H9 (cell line): ENCODE results near the gene CD47. TPM values are rescaled to one million over a fixed set of nuclear protein-coding genes. Genes with fewer than 3 reads are reported as not detected.

Experiments used
- DNase-seq: peaks from one replicate; pipeline ENCODE4 v3.0.0-alpha.2; 2017
- H2AFZ ChIP-seq: one replicate; pipeline ENCODE4 v1.6.1; 2013; ENCODE audit warnings: mild to moderate bottlenecking, low read length, control low read depth, moderate library complexity
- H2AK5ac ChIP-seq: 2 replicates; pipeline ENCODE4 v1.6.1; 2013; ENCODE audit warnings: low read length, control low read depth, mixed read lengths; ENCODE audit not compliant: insufficient read length
- H2BK120ac ChIP-seq: one replicate; pipeline ENCODE4 v1.6.1; 2013; ENCODE audit warnings: low read depth, mild to moderate bottlenecking, low read length, control low read depth, inconsistent platforms; ENCODE audit not compliant: poor library complexity, severe bottlenecking
- H2BK12ac ChIP-seq: 2 replicates; pipeline ENCODE4 v1.6.1; 2013; ENCODE audit warnings: low read length, control low read depth, mixed read lengths, low read depth; ENCODE audit not compliant: insufficient read length
- H2BK15ac ChIP-seq: 2 replicates; pipeline ENCODE4 v1.6.1; 2013; ENCODE audit warnings: low read depth, low read length, control low read depth
- H2BK20ac ChIP-seq: one replicate; pipeline ENCODE4 v1.6.1; 2013; ENCODE audit warnings: low read depth, mild to moderate bottlenecking, low read length, control low read depth, inconsistent platforms; ENCODE audit not compliant: poor library complexity, severe bottlenecking
- H2BK5ac ChIP-seq: 2 replicates; pipeline ENCODE4 v1.6.1; 2013; ENCODE audit warnings: low read length, control low read depth, mixed read lengths; ENCODE audit not compliant: insufficient read length
- H3K14ac ChIP-seq: 2 replicates; pipeline ENCODE4 v1.6.1; 2013; ENCODE audit warnings: low read length, control low read depth; ENCODE audit not compliant: insufficient read depth
- H3K18ac ChIP-seq: 2 replicates; pipeline ENCODE4 v1.6.1; 2013; ENCODE audit warnings: low read depth, mild to moderate bottlenecking, mixed read lengths, low read length, control low read depth; ENCODE audit not compliant: insufficient read length
- H3K23ac ChIP-seq: 2 replicates; pipeline ENCODE4 v1.6.1; 2013; ENCODE audit warnings: low read length, control low read depth, mixed read lengths, low read depth; ENCODE audit not compliant: insufficient read length
- H3K23me2 ChIP-seq: 2 replicates; pipeline ENCODE4 v1.6.1; 2013; ENCODE audit warnings: low read depth, mild to moderate bottlenecking, mixed read lengths, low read length, control low read depth; ENCODE audit not compliant: insufficient read length, poor library complexity, severe bottlenecking
- H3K27ac ChIP-seq: 2 replicates; pipeline ENCODE4 v1.5.1; 2013; ENCODE audit warnings: low read length, control low read depth, mixed read lengths, low read depth; ENCODE audit not compliant: insufficient read length
- H3K27me3 ChIP-seq: 2 replicates; pipeline ENCODE4 v1.6.1; 2013; ENCODE audit warnings: low read length, control low read depth, inconsistent platforms; ENCODE audit not compliant: insufficient read depth
- H3K4ac ChIP-seq: 2 replicates; pipeline ENCODE4 v1.6.1; 2013; ENCODE audit warnings: low read depth, mild to moderate bottlenecking, control low read depth, inconsistent platforms, low read length, moderate library complexity
- H3K4me1 ChIP-seq: 2 replicates; pipeline ENCODE4 v1.6.1; 2013; ENCODE audit warnings: low read length, control low read depth, inconsistent platforms; ENCODE audit not compliant: insufficient read depth
- H3K4me2 ChIP-seq: 2 replicates; pipeline ENCODE4 v1.6.1; 2013; ENCODE audit warnings: low read length, control low read depth, mixed read lengths; ENCODE audit not compliant: insufficient read length, insufficient read depth
- H3K56ac ChIP-seq: 2 replicates; pipeline ENCODE4 v1.6.1; 2013; ENCODE audit warnings: low read depth, mild to moderate bottlenecking, mixed read lengths, low read length, control low read depth; ENCODE audit not compliant: insufficient read length
- H3K79me1 ChIP-seq: 2 replicates; pipeline ENCODE4 v1.6.1; 2013; ENCODE audit warnings: low read depth, mild to moderate bottlenecking, moderate library complexity, low read length, control low read depth, inconsistent platforms; ENCODE audit not compliant: insufficient read depth, poor library complexity, severe bottlenecking
- H3K79me2 ChIP-seq: 2 replicates; pipeline ENCODE4 v1.6.1; 2013; ENCODE audit warnings: low read length, control low read depth, inconsistent platforms; ENCODE audit not compliant: insufficient read depth
- H3K9ac ChIP-seq: 2 replicates; pipeline ENCODE4 v1.6.1; 2013; ENCODE audit warnings: low read length, control low read depth, mixed read lengths; ENCODE audit not compliant: insufficient read length; ENCODE audit errors: extremely low read depth
- H3K9me3 ChIP-seq: one replicate; pipeline ENCODE4 v1.6.1; 2013; ENCODE audit warnings: low read depth, low read length, inconsistent platforms; ENCODE audit not compliant: control insufficient read depth
- H3T11ph ChIP-seq: one replicate; pipeline ENCODE4 v1.6.1; 2013; ENCODE audit warnings: mild to moderate bottlenecking, low read length, control low read depth, inconsistent platforms
- H4K20me1 ChIP-seq: one replicate; pipeline ENCODE4 v1.6.1; 2013; ENCODE audit not compliant: control insufficient read depth, insufficient read length, insufficient read depth
- H4K5ac ChIP-seq: 2 replicates; pipeline ENCODE4 v1.6.1; 2013; ENCODE audit warnings: low read depth, mild to moderate bottlenecking, mixed read lengths, low read length, control low read depth; ENCODE audit not compliant: insufficient read length
- H4K8ac ChIP-seq: replicated peaks from 2 replicates; pipeline ENCODE4 v1.6.1; 2013; ENCODE audit warnings: low read length, control low read depth, mixed read lengths, low read depth; ENCODE audit not compliant: insufficient read length
- H4K91ac ChIP-seq: 2 replicates; pipeline ENCODE4 v1.6.1; 2013; ENCODE audit warnings: low read depth, mild to moderate bottlenecking, moderate library complexity, mixed read lengths, low read length, control low read depth; ENCODE audit not compliant: insufficient read length
- H3K27ac Mint-ChIP-seq, 3 experiments: 2 replicates in 2 of 3; 3 replicates in 1 of 3; pipeline ENCODE4 v1.8.0; 2020 to 2021; ENCODE audit warnings: mixed read lengths in 3 of 3, mild to moderate bottlenecking in 1 of 3, moderate library complexity in 1 of 3
- H3K27me3 Mint-ChIP-seq: 2 replicates; pipeline ENCODE4 v1.8.0; 2021; ENCODE audit warnings: low read depth, mild to moderate bottlenecking, moderate library complexity, mixed read lengths
- H3K36me3 Mint-ChIP-seq, 3 experiments: 2 replicates in 2 of 3; 3 replicates in 1 of 3; pipeline ENCODE4 v1.8.0; 2020 to 2021; ENCODE audit warnings: low read depth in 3 of 3, mixed read lengths in 3 of 3; ENCODE audit not compliant: insufficient read depth in 1 of 3
- H3K4me1 Mint-ChIP-seq, 2 experiments: 2 replicates each; pipeline ENCODE4 v1.8.0; 2020; ENCODE audit warnings: mixed read lengths in 2 of 2
- H3K4me3 Mint-ChIP-seq, 2 experiments: 2 replicates in 1 of 2; 3 replicates in 1 of 2; pipeline ENCODE4 v1.8.0; 2020 to 2021; ENCODE audit warnings: mild to moderate bottlenecking in 2 of 2, mixed read lengths in 2 of 2, moderate library complexity in 1 of 2
- H3K9me3 Mint-ChIP-seq, 2 experiments: 2 replicates in 1 of 2; 3 replicates in 1 of 2; pipeline ENCODE4 v1.8.0; 2020; ENCODE audit warnings: mild to moderate bottlenecking in 2 of 2, mixed read lengths in 2 of 2, moderate library complexity in 1 of 2
- CTCF ChIP-seq: fragments of 200-600 bp; sonication (generic); conservative IDR thresholded peaks from 3 replicates; pipeline ENCODE4 v1.8.0; 2021; ENCODE audit warnings: antibody characterized with exemption, mild to moderate bottlenecking
- total RNA-seq: library from RNA; stranded (reverse); gene quantifications from 2 replicates; pipeline ENCODE4 v1.2.1, GENCODE V29; 2021

Gene CD47
- total RNA-seq, 1 experiment from 2014 or later = 15.4 TPM

GRCh38 chr3:107997671-107998070, 93.2 kb downstream of the CD47 start:
- H3K56ac ChIP-seq = no peak overlapping the region
- no peak overlapping the region for H3K4ac ChIP-seq
- H2BK15ac ChIP-seq = no peak overlapping the region
- H3K4me1 Mint-ChIP-seq = peaks cover 17 to 24% of the 10 kb centered on the region in 2 experiments
- H4K5ac ChIP-seq = no peak overlapping the region
- no peaks in the 10 kb centered on the region for H3K23me2 ChIP-seq
- H3K4me3 Mint-ChIP-seq = no peak overlapping the region
- H3T11ph ChIP-seq = no peak overlapping the region
- no peak overlapping the region for H4K8ac ChIP-seq
- no peak overlapping the region for H3K23ac ChIP-seq
- no peak overlapping the region for H4K91ac ChIP-seq
- no peak overlapping the region for H2BK120ac ChIP-seq
- H2BK20ac ChIP-seq = no peak overlapping the region
- H3K36me3 Mint-ChIP-seq = peaks cover 0 to 4% (median 0%) of the 10 kb centered on the region in 3 experiments; a peak in 1 of 7 replicates
- no peak overlapping the region for H3K14ac ChIP-seq
- H3K4me1 ChIP-seq = no peaks in the 10 kb centered on the region
- H2AFZ ChIP-seq = no peak overlapping the region
- H3K9me3 ChIP-seq = no peaks in the 10 kb centered on the region
- no peak overlapping the region for H2BK5ac ChIP-seq
- no peak overlapping the region for H3K9ac ChIP-seq
- H3K9me3 Mint-ChIP-seq = no peaks in the 10 kb centered on the region; a peak in 2 of 5 replicates
- no peak overlapping the region for H2AK5ac ChIP-seq
- no peak overlapping the region for H3K4me2 ChIP-seq
- no peak overlapping the region for H3K18ac ChIP-seq
- no peaks in the 10 kb centered on the region for H3K79me1 ChIP-seq
- no peak overlapping the region for H2BK12ac ChIP-seq
- peaks cover 2% of the 10 kb centered on the region for H3K27me3 Mint-ChIP-seq
- H4K20me1 ChIP-seq = no peaks in the 10 kb centered on the region
- H3K27ac Mint-ChIP-seq = no peak overlapping the region
- no peak overlapping the region for H3K27ac ChIP-seq
- H3K79me2 ChIP-seq = no peaks in the 10 kb centered on the region
- no peaks in the 10 kb centered on the region for H3K27me3 ChIP-seq
- no peak for DNase-seq
- no peak for TF ChIP-seq CTCF
